Fibroblast of peridontal ligament (primary cell): ENCODE data around the gene LILRB1.
"Not testable (repeated sequence)": the region's sequence is repeated elsewhere in the genome, so short reads cannot be mapped to it uniquely, and the experiment has no call there.

Experiments
- DNase-seq: peaks from one replicate; pipeline ENCODE4 v3.0.0-alpha.2; 2010; ENCODE audit errors: extremely low read depth

The LILRB1 gene

GRCh38 chr19:54661846-54662481 is 31.7 kb downstream of the LILRB1 start:
- no peak for DNase-seq

GRCh38 chr19:54662730-54663129 is 32.4 kb downstream of the LILRB1 start, which contains the start of gene LILRB4:
TSS of gene LILRB4 (plus strand) at chr19:54662985. CDS start at chr19:54663034, 49 bp downstream.
- DNase-seq = no peak

DNA sequence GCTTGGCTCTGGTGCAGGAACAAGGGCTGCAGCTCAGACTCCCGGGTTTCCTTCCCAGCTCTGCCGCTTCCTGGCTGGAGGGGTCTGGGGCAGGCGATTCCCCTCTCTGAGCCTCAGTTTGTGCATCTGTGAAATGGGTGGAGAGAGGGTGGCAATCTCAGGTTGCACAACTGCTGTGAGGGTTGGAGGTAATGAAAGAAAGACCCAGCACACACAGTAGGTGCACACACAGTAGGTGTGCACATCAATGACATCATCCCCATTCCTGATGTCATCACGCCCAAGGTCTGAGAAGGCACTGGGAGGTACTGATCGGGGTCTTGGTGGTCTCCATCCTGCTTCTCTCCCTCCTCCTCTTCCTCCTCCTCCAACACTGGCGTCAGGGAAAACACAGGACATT is 35.2 kb downstream of the LILRB1 start:
- DNase-seq = no peak

- no peak for DNase-seq
These were observed 36.9 kb downstream of the LILRB1 start for GRCh38 chr19:54667217-54667616.

DNA sequence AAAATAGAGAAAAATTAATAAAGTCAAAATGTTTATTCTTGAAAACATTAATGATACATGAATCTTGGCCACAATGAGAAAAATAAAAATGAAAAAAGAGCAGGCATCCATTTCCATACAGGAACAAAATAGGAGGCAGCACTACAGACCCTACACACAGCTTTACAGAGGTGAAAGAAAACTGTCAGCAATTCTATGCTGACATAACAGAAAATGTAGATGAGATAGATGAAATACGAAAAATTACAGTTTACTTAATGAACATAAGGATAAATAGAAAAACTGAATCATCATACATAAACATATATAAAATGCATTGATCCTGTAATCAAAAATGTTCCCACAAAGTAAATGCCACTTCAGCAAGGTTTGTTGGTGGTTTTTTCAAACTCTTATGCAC is 38.1 kb downstream of the LILRB1 start:
- no peak for DNase-seq

DNA sequence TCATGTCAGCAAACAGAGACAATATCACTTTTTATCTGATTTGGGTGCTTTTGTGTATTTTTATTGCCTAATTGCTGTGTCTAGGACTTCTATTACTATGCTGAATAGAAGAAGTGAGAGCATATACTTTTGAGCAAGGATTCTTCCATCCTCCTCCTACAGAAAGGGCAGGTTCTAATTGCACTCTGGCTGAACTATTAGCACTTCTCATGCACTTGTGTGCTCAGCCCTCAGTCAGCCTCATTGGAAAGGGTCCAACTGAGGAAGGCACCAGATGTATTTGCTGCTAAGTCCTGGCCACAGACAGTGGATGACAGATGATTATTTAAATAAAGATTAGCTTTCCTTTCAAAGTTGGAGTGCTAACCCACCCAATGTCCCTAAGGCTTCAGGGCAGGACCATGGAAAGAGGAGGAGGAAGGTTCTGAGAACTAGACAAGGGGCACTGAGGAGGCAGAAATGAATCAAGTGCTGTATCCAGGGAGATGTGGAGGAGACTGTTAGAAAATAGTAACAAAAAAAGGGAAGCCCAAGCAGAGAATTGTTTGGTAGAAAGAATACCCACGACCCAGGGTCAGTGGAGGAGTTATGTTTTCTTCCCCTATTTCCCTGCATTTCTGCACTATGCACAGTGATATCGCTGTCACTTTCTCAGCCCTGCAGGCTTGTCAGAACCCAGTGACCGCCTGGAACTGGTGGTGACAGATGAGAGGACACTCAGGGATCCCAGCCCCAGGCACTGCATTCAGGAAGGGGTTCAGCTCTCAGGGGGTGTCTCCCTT is 40.5 kb downstream of the LILRB1 start:
- DNase-seq = no peak

DNA sequence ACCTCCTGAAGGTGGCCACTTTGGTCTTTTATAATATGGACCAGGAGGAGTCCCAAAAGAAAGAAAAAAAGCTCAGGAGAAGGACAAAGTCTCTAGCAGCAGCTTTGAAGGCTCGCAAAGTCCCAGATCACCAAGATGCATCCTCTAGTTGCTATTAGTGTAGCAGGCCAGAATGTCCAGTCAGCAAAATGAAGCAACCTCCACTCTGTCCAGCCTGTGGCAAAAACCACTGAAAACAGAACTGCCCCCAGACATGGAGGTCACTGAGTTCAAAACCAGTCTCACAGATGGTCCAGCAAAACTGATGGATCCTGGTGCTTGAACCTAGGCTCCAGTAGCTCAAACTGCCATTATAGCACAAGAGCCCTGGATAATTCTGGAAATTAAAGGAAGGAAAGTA is 42.9 kb downstream of the LILRB1 start:
- no peak for DNase-seq

- no peak for DNase-seq
These were observed 43.8 kb downstream of the LILRB1 start for GRCh38 chr19:54674021-54674617.

DNA sequence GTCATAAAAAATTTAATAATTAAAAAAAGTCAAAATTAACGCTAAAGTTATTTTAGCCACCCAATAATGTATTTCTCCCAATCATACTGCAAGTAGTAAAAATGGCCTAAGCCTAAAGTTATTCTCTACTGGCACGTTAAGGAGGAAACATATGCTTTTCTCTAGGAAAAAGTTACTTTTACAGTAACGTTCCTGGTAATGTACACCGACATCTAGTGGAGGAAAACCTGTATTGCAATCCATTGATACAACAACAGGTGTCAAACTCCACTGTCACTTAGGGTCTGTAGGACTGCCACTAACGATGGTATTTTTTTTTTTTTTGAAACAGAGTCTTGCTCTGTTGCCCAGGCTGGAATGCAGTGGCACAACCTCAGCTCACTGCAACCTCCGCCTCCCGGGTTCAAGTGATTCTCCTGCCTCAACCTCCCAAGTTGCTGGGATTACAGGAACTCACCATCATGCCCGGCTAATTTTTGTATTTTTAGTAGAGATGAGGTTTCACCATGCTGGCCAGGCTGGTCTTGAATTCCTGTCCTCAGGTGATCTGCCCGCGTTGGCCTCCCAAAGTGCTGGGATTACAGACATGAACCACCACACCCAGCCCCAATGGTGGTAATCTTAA is 46.0 kb downstream of the LILRB1 start:
- peak; percentile 40 for DNase-seq

- no peak for DNase-seq
These were observed 46.9 kb downstream of the LILRB1 start for GRCh38 chr19:54677217-54677616.

- DNase-seq = not testable (repeated sequence)
These were observed 51.3 kb downstream of the LILRB1 start for GRCh38 chr19:54681596-54681995.

DNA sequence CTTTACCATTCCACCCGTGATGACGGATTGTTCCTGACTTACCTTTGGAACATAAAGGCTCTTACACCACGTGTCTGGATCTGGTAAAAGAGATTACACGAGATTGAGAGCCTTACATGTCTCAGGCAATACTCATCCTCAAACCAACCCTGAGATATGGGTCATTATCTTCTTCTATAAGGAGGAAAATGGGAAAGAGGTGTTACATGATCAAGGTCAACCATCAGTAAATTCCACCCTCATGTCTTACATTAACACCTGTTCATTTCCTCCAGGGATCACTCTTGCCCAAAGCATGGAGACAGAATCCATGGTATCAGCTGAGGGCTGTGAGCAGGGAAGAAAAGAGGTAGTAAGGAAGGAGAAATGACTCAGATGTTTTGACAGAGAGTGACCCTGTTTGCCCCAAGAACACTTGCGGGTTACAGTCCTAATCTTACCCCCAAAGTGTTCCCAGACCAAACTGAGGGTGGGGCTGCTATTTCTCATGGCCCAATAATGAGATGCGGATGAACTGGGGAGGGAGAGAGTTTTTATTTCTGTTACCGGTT is 52.1 kb downstream of the LILRB1 start:
- DNase-seq = no peak

GRCh38 chr19:54684527-54684926 is 54.2 kb downstream of the LILRB1 start:
- no peak for DNase-seq
